Measurements from ENCODE around the gene PTPRJ. TPM values are rescaled to one million over a fixed set of nuclear protein-coding genes. Genes with fewer than 3 reads are reported as not detected.

Gene PTPRJ
- total and polyA plus RNA-seq, 2 of the 13 experiments (the other 11 are each of a cell fraction or from before 2014, with no cell fraction given), result 1.0 to 1.2 TPM

GRCh38 chr11:47998733-47999359 is 18.5 kb downstream of the PTPRJ start (continued):
- TF ChIP-seq, protein P1, sequence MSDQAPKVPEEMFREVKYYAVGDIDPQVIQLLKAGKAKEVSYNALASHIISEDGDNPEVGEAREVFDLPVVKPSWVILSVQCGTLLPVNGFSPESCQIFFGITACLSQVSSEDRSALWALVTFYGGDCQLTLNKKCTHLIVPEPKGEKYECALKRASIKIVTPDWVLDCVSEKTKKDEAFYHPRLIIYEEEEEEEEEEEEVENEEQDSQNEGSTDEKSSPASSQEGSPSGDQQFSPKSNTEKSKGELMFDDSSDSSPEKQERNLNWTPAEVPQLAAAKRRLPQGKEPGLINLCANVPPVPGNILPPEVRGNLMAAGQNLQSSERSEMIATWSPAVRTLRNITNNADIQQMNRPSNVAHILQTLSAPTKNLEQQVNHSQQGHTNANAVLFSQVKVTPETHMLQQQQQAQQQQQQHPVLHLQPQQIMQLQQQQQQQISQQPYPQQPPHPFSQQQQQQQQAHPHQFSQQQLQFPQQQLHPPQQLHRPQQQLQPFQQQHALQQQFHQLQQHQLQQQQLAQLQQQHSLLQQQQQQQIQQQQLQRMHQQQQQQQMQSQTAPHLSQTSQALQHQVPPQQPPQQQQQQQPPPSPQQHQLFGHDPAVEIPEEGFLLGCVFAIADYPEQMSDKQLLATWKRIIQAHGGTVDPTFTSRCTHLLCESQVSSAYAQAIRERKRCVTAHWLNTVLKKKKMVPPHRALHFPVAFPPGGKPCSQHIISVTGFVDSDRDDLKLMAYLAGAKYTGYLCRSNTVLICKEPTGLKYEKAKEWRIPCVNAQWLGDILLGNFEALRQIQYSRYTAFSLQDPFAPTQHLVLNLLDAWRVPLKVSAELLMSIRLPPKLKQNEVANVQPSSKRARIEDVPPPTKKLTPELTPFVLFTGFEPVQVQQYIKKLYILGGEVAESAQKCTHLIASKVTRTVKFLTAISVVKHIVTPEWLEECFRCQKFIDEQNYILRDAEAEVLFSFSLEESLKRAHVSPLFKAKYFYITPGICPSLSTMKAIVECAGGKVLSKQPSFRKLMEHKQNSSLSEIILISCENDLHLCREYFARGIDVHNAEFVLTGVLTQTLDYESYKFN (CRISPR knock-in tag; conservative IDR thresholded peaks at IDR 0.05), result peak; percentile 86
- TF ChIP-seq NFYB (CRISPR knock-in tag; IDR thresholded peaks at IDR 0.05) (0 out of 2 replicates have a peak, but pooled peaks have one; percentile 17), HMGXB3 (CRISPR knock-in tag; IDR thresholded peaks at IDR 0.05; ENCODE audit: borderline replicate concordance) (no peak), ZNF281 (CRISPR knock-in tag; IDR thresholded peaks at IDR 0.05; ENCODE audit: borderline replicate concordance) (no peak), SOX13 (IDR thresholded peaks at IDR 0.05) (no peak), SOX13 (CRISPR knock-in tag; conservative IDR thresholded peaks at IDR 0.05 in 1 of 2, IDR thresholded peaks at IDR 0.05 in 1 of 2) (no peak), ZNF205 (CRISPR knock-in tag; IDR thresholded peaks at IDR 0.05) (no peak), MXI1 (IDR thresholded peaks at IDR 0.05; ENCODE audit: borderline replicate concordance, low read depth, low read length) (peak; percentile 48; the same call in 1 of the 3 replicates), ZNF83 (CRISPR knock-in tag; IDR thresholded peaks at IDR 0.05; ENCODE audit: borderline replicate concordance) (no peak), ZNF615 (CRISPR knock-in tag; IDR thresholded peaks at IDR 0.05; ENCODE audit: borderline replicate concordance) (no peak), DR1 (CRISPR knock-in tag; IDR thresholded peaks at IDR 0.05) (peak; percentile 91), LCORL (IDR thresholded peaks at IDR 0.05) (no peak), LCORL (CRISPR knock-in tag; IDR thresholded peaks at IDR 0.05) (0 out of 2 replicates have a peak, but pooled peaks have one; percentile 19), ZNF484 (CRISPR knock-in tag; IDR thresholded peaks at IDR 0.05; ENCODE audit: borderline replicate concordance, low read depth) (no peak), SMAD9 (CRISPR knock-in tag; IDR thresholded peaks at IDR 0.05) (no peak), PRPF4 (IDR thresholded peaks at IDR 0.05; ENCODE audit: low read depth, low read length, poor library complexity, severe bottlenecking) (no peak), TFAP4 (IDR thresholded peaks at IDR 0.05; ENCODE audit: borderline replicate concordance, low read depth) (peak; percentile 90)
